Rectal smooth muscle tissue (tissue), 1 donor: ENCODE measurements around the gene SHMT2.

Source experiments
- H3K27ac ChIP-seq: one replicate; pipeline ENCODE4 v1.7.0; 2013; ENCODE audit warnings: low read depth, low read length, inconsistent platforms
- H3K27me3 ChIP-seq: one replicate; pipeline ENCODE4 v1.7.0; 2013; ENCODE audit warnings: low read length; ENCODE audit not compliant: control insufficient read depth, insufficient read depth
- H3K36me3 ChIP-seq: one replicate; pipeline ENCODE4 v1.7.0; 2013; ENCODE audit warnings: low read length; ENCODE audit not compliant: control insufficient read depth, insufficient read depth
- H3K4me1 ChIP-seq: one replicate; pipeline ENCODE4 v1.7.0; 2013; ENCODE audit warnings: low read length; ENCODE audit not compliant: control insufficient read depth, insufficient read depth
- H3K4me3 ChIP-seq: one replicate; pipeline ENCODE4 v1.7.0; 2013; ENCODE audit warnings: low read length
- H3K9ac ChIP-seq: one replicate; pipeline ENCODE4 v1.7.0; 2013; ENCODE audit warnings: low read length

SHMT2 gene

DNA sequence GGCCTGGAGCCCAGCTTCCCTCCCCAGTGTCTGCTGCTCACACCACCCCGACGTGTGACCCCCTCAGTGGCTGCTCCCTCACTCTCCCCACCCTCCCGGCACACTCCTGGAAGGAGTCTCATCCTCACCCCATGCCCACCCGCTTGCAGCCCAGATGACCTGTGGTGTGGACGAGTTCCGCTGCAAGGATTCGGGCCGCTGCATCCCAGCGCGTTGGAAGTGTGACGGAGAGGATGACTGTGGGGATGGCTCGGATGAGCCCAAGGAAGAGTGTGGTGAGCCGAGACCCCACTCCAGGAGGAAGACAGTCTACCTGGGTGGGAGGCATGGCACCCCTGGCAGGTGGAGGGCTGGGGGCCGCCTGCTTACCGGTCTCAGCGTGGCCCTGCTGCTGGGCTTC is 27.9 kb upstream of the SHMT2 start:
- Histone ChIP-seq H3K27ac (no peak overlapping the region), H3K27me3 (no peaks in the 10 kb centered on the region), H3K4me1 (no peaks in the 10 kb centered on the region), H3K4me3 (no peak overlapping the region), H3K36me3 (peaks cover 75% of the 10 kb centered on the region), H3K9ac (no peak overlapping the region)

DNA sequence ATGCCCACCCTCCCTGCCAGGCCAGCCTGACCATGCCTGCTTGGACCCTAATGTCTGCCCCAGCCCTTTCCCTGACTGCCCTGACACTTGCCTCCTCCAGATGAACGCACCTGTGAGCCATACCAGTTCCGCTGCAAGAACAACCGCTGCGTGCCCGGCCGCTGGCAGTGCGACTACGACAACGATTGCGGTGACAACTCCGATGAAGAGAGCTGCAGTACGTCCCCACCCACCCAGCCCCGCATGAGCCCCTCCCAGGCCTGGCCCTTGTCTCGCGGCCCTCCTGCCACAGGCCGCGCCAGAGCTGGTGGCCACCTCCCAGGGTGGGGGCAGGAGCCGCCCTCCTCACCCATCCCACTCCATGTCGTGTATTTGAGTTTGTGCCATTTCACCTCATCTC is 27.2 kb upstream of the SHMT2 start:
- no peaks in the 10 kb centered on the region for H3K4me1 ChIP-seq
- peaks cover 69% of the 10 kb centered on the region for H3K36me3 ChIP-seq
- no peak overlapping the region for H3K9ac ChIP-seq
- H3K27ac ChIP-seq: no peak overlapping the region
- no peaks in the 10 kb centered on the region for H3K27me3 ChIP-seq
- H3K4me3 ChIP-seq: no peak overlapping the region

DNA sequence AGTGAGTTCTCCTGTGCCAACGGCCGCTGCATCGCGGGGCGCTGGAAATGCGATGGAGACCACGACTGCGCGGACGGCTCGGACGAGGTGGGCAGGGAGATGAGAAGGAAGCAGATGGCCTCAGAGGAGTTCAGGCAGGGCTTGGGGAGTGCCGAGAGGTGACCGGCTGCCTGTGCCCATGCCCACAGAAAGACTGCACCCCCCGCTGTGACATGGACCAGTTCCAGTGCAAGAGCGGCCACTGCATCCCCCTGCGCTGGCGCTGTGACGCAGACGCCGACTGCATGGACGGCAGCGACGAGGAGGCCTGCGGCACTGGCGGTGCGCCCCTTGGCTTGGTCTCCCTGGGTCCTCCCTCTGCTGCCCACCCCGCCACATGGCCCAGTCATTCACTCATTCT is 26.3 kb upstream of the SHMT2 start:
- H3K27me3 ChIP-seq: no peaks in the 10 kb centered on the region
- no peak overlapping the region for H3K4me3 ChIP-seq
- no peak overlapping the region for H3K9ac ChIP-seq
- peaks cover 68% of the 10 kb centered on the region for H3K36me3 ChIP-seq
- no peaks in the 10 kb centered on the region for H3K4me1 ChIP-seq
- no peak overlapping the region for H3K27ac ChIP-seq

GRCh38 chr12:57203791-57204190 is 25.7 kb upstream of the SHMT2 start:
- peaks cover 65% of the 10 kb centered on the region for H3K36me3 ChIP-seq
- no peak overlapping the region for H3K27ac ChIP-seq
- H3K4me1 ChIP-seq: no peaks in the 10 kb centered on the region

DNA sequence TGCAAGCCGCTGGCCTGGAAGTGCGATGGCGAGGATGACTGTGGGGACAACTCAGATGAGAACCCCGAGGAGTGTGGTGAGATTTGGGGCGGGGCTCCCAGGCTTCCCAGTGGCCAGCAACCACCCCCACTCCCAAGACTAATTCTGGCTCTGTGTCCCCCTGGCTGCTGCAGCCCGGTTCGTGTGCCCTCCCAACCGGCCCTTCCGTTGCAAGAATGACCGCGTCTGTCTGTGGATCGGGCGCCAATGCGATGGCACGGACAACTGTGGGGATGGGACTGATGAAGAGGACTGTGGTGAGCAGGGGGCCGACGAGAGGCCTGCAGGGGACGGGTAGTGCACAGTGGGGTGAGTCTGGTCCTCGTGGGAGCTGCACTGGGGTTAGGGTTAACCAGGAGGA is 25.1 kb upstream of the SHMT2 start:
- Histone ChIP-seq H3K4me1 (no peaks in the 10 kb centered on the region), H3K27ac (no peak overlapping the region), H3K36me3 (peaks cover 63% of the 10 kb centered on the region), H3K4me3 (no peak overlapping the region), H3K9ac (no peak overlapping the region), H3K27me3 (no peaks in the 10 kb centered on the region)

More at GRCh38 chr12:57203791-57204190, 25.7 kb upstream of the SHMT2 start:
- Histone ChIP-seq H3K4me3 (no peak overlapping the region), H3K27me3 (no peaks in the 10 kb centered on the region), H3K9ac (no peak overlapping the region)

GRCh38 chr12:57205186-57205585 is 24.3 kb upstream of the SHMT2 start:
- no peak overlapping the region for H3K9ac ChIP-seq
- no peaks in the 10 kb centered on the region for H3K4me1 ChIP-seq
- H3K36me3 ChIP-seq: peaks cover 63% of the 10 kb centered on the region
- H3K4me3 ChIP-seq: no peak overlapping the region
- no peaks in the 10 kb centered on the region for H3K27me3 ChIP-seq
- H3K27ac ChIP-seq: no peak overlapping the region

GRCh38 chr12:57205931-57206330 is 23.6 kb upstream of the SHMT2 start:
- no peak overlapping the region for H3K9ac ChIP-seq
- peaks cover 62% of the 10 kb centered on the region for H3K36me3 ChIP-seq
- no peak overlapping the region for H3K27ac ChIP-seq
- no peak overlapping the region for H3K4me3 ChIP-seq
- no peaks in the 10 kb centered on the region for H3K27me3 ChIP-seq
- no peaks in the 10 kb centered on the region for H3K4me1 ChIP-seq

GRCh38 chr12:57207731-57208630 is 21.5 kb upstream of the SHMT2 start:
- Histone ChIP-seq H3K27ac (no peak overlapping the region), H3K4me3 (no peak overlapping the region), H3K9ac (no peak overlapping the region), H3K27me3 (no peaks in the 10 kb centered on the region), H3K36me3 (peaks cover 46% of the 10 kb centered on the region), H3K4me1 (no peaks in the 10 kb centered on the region)

DNA sequence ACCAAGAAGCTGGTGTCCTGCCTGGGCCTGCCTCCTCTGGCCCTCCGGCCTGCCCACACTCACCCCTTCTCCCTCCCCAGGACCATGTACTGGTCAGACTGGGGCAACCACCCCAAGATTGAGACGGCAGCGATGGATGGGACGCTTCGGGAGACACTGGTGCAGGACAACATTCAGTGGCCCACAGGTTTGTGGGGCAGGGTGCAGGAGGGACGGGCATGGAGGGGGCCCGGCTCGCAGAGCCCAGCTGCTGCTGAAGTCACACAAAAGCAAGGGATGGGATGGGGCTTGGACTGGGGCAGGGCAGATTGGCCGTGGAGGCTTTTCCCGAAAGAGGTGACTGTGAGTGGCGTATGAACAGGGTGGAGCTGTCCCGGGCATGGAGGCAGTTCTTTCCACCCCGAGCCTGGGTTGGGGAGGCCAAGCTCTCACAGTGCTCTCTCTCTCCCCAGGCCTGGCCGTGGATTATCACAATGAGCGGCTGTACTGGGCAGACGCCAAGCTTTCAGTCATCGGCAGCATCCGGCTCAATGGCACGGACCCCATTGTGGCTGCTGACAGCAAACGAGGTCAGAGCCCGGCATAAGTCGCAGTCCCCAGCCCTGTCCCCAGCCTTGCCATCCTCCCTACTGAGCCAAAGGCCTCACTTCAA is 20.8 kb upstream of the SHMT2 start:
- no peak overlapping the region for H3K27ac ChIP-seq
- H3K27me3 ChIP-seq: peaks cover 3% of the 10 kb centered on the region
- no peak overlapping the region for H3K4me3 ChIP-seq
- peaks cover 39% of the 10 kb centered on the region for H3K36me3 ChIP-seq
- no peak overlapping the region for H3K9ac ChIP-seq
- no peaks in the 10 kb centered on the region for H3K4me1 ChIP-seq

DNA sequence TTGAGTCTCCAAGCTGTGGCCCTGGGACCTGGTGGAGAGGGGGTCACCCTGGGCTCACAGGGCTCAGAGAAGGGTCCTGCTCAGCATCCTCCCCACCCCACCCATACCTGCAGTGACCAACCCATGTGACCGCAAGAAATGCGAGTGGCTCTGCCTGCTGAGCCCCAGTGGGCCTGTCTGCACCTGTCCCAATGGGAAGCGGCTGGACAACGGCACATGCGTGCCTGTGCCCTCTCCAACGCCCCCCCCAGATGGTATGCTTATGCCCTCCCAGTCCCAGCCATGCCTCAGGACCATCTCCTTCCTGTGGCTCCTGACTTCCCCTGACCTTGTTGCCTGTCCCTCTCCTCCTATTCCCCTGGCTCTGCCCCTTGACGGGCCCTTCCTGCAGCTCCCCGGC is 19.6 kb upstream of the SHMT2 start:
- Histone ChIP-seq H3K27me3 (peaks cover 7% of the 10 kb centered on the region), H3K36me3 (peaks cover 34% of the 10 kb centered on the region), H3K9ac (no peak overlapping the region), H3K27ac (no peak overlapping the region), H3K4me3 (no peak overlapping the region), H3K4me1 (no peaks in the 10 kb centered on the region)

DNA sequence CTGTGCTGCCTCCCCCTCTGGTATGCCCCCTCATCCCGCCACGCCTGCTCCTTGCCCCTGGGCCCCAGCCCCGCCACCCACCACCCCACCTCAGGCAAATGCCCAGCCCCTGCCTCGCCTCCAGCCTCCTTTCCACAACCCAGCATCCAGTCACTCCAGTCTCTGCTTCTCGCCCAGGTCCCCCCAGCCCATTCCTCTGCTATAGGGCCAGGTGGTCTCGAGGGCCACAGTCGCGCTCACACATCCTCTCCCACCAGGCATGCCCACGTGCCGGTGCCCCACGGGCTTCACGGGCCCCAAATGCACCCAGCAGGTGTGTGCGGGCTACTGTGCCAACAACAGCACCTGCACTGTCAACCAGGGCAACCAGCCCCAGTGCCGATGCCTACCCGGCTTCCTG is 19.1 kb upstream of the SHMT2 start:
- H3K4me1 ChIP-seq: no peaks in the 10 kb centered on the region
- H3K9ac ChIP-seq: no peak overlapping the region
- H3K4me3 ChIP-seq: no peak overlapping the region
- H3K27me3 ChIP-seq: peaks cover 13% of the 10 kb centered on the region
- H3K27ac ChIP-seq: no peak overlapping the region
- peaks cover 29% of the 10 kb centered on the region for H3K36me3 ChIP-seq

DNA sequence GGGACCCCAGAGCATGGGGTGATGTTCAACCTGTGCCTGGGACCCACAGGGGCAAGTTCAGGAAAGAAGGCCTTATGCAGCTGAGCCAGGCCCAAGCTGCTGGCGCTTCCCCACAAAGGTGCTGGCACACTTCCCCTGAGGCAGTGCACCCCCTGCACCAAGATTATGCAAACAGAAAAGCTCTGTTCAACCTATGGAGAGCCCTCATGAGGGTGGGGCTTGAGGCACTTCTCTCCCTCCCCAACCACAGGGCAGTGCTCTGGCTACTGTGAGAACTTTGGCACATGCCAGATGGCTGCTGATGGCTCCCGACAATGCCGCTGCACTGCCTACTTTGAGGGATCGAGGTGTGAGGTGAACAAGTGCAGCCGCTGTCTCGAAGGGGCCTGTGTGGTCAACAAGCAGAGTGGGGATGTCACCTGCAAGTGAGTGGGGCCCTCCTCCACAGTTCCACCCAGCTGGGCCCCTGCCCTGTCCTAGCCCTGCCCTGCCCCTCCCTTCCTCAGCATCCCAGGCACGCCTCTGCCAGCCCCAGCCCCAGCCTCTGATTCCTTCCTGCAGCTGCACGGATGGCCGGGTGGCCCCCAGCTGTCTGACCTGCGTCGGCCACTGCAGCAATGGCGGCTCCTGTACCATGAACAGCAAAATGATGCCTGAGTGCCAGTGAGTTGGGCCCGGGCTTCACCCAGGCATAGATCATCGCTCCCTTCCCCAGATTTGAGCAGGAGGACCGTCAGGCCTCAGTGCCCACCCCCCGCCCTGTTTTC is 18.4 kb upstream of the SHMT2 start:
- Histone ChIP-seq H3K27ac (no peak overlapping the region), H3K9ac (no peak overlapping the region), H3K4me1 (no peaks in the 10 kb centered on the region), H3K27me3 (peaks cover 19% of the 10 kb centered on the region), H3K36me3 (peaks cover 26% of the 10 kb centered on the region), H3K4me3 (no peak overlapping the region)
